Mesendoderm (in vitro differentiated cells): Measurements from ENCODE around the gene RNF150.

Experiments used
- DNase-seq: peaks from one replicate; pipeline ENCODE4 v3.0.0; 2013
- H2AK5ac ChIP-seq: 2 replicates; pipeline ENCODE4 v1.6.1; 2013; ENCODE audit warnings: low read length, inconsistent platforms
- H2BK120ac ChIP-seq: 2 replicates; pipeline ENCODE4 v1.6.1; 2013; ENCODE audit warnings: low read depth, mild to moderate bottlenecking, low read length, moderate library complexity, mixed read lengths
- H2BK15ac ChIP-seq: replicated peaks from 2 replicates; pipeline ENCODE4 v1.6.1; 2013; ENCODE audit warnings: low read depth, mild to moderate bottlenecking, moderate library complexity
- H2BK5ac ChIP-seq: 2 replicates; pipeline ENCODE4 v1.6.1; 2013; ENCODE audit warnings: low read length, inconsistent platforms
- H3K18ac ChIP-seq: 2 replicates; pipeline ENCODE4 v1.6.1; 2013; ENCODE audit warnings: mild to moderate bottlenecking, low read length, mixed read lengths
- H3K23ac ChIP-seq: one replicate; pipeline ENCODE4 v1.6.1; 2013; ENCODE audit warnings: low read length
- H3K27ac ChIP-seq: 2 replicates; pipeline ENCODE4 v1.5.1; 2013; ENCODE audit warnings: low read depth, mild to moderate bottlenecking, inconsistent platforms, low read length, moderate library complexity
- H3K27me3 ChIP-seq: 2 replicates; pipeline ENCODE4 v1.6.1; 2013; ENCODE audit warnings: low read length, control low read depth, mild to moderate bottlenecking, inconsistent platforms; ENCODE audit not compliant: insufficient read depth, poor library complexity
- H3K36me3 ChIP-seq: 2 replicates; pipeline ENCODE4 v1.6.1; 2013; ENCODE audit warnings: low read length, inconsistent platforms; ENCODE audit not compliant: control insufficient read depth, insufficient read depth
- H3K4ac ChIP-seq: one replicate; pipeline ENCODE4 v1.6.1; 2013; ENCODE audit warnings: low read depth, mild to moderate bottlenecking, low read length, moderate library complexity
- H3K4me1 ChIP-seq: 2 replicates; pipeline ENCODE4 v1.6.1; 2013; ENCODE audit warnings: low read depth, low read length, inconsistent platforms; ENCODE audit not compliant: control insufficient read depth
- H3K4me2 ChIP-seq: 2 replicates; pipeline ENCODE4 v1.6.1; 2013; ENCODE audit warnings: low read length
- H3K4me3 ChIP-seq: 2 replicates; pipeline ENCODE4 v1.5.1; 2013; ENCODE audit warnings: mild to moderate bottlenecking, low read length
- H3K56ac ChIP-seq: one replicate; pipeline ENCODE4 v1.6.1; 2013; ENCODE audit warnings: low read length
- H3K79me1 ChIP-seq: 2 replicates; pipeline ENCODE4 v1.6.1; 2013; ENCODE audit warnings: low read length, inconsistent platforms
- H3K79me2 ChIP-seq: 2 replicates; pipeline ENCODE4 v1.6.1; 2013; ENCODE audit warnings: mild to moderate bottlenecking, low read length; ENCODE audit not compliant: control insufficient read depth, insufficient read depth
- H3K9ac ChIP-seq: 2 replicates; pipeline ENCODE4 v1.6.1; 2013; ENCODE audit warnings: low read length, inconsistent platforms
- H4K5ac ChIP-seq: one replicate; pipeline ENCODE4 v1.6.1; 2013; ENCODE audit warnings: low read length
- H4K8ac ChIP-seq: one replicate; pipeline ENCODE4 v1.6.1; 2013; ENCODE audit warnings: low read depth, mild to moderate bottlenecking, control low read depth, low read length, moderate library complexity
- WGBS: extraction: QIAGEN DNeasy Blood & Tissue Kit; methylation state at CpG from one replicate; pipeline ENCODE4 v1.1.7; 2013; ENCODE audit warnings: low lambda C conversion rate, missing lambda C conversion rate; ENCODE audit not compliant: insufficient coverage; ENCODE audit errors: extremely low coverage; 5-methylcytosine and 5-hydroxymethylcytosine counted together

Gene RNF150

DNA sequence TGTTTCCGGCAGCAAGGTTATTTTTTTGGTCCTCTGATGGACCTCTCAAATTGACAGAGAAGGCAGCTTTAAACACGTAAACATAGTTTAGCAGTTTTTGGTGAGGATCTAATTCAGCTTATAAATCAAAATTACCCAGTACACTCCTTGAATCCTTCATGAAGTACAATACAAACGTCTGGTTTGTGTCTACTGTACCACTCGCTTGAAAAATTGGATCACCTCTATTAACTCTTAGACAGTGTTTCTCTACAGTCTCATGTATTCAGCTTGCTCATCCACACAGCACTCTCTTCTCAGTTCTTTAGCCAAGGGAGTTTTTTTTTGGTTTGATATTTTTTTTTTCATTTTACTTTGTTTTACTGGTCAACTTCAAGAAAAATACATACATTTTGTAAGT is 113.5 kb downstream of the RNF150 start:
- H3K4ac ChIP-seq, result no peak overlapping the region
- DNase-seq, result no peak
- no peak overlapping the region for H3K9ac ChIP-seq
- H2BK120ac ChIP-seq, result no peak overlapping the region
- H3K4me2 ChIP-seq, result no peak overlapping the region
- no peak overlapping the region for H4K8ac ChIP-seq
- no peak overlapping the region for H2AK5ac ChIP-seq
- H3K23ac ChIP-seq, result no peak overlapping the region
- H3K56ac ChIP-seq, result no peak overlapping the region
- H3K27me3 ChIP-seq, result no peaks in the 10 kb centered on the region
- H2BK5ac ChIP-seq, result no peak overlapping the region
- H3K79me1 ChIP-seq, result no peaks in the 10 kb centered on the region
- no peaks in the 10 kb centered on the region for H3K36me3 ChIP-seq
- H3K27ac ChIP-seq, result no peak overlapping the region
- no peaks in the 10 kb centered on the region for H3K4me1 ChIP-seq
- H2BK15ac ChIP-seq, result no peak overlapping the region
- no peak overlapping the region for H4K5ac ChIP-seq
- no peak overlapping the region for H3K18ac ChIP-seq
- H3K79me2 ChIP-seq, result no peaks in the 10 kb centered on the region
- no CpG with 5 or more reads among the region's 4 CpGs for WGBS
- H3K4me3 ChIP-seq, result no peak overlapping the region

DNA sequence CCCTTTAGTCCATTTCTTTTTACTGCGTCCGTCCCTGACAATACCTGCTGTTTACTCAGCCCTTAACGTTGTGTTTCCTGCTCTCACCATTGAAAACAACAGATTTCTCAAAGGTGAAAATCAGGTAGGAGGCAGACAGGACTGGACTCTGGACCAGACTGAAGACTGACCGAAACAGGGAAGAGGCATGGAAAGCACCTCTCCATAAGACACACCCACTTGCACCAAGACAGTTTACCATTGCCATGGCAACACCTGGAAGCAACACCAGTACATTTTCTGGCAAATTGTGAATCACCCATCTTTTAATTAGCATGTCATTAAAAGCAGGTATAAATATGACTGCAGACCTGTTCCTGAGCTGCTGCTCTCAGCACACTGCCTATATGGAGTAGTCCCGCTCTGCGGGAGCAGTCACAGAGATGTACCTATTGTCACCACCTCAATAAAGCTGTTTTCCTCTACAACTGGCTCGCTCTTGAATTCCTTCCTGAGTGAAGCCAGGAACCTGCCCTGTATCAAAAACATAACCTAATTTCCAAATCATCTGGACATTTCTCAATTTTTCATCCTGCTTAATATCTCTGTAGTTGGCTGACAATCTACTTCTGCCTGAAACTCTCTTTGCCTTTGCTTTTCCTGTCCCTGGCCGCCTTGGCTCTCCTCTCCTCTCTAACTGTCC is 117.0 kb downstream of the RNF150 start:
- H3K18ac ChIP-seq, result no peak overlapping the region
- no peak overlapping the region for H4K5ac ChIP-seq
- H2BK120ac ChIP-seq, result no peak overlapping the region
- no peak overlapping the region for H3K9ac ChIP-seq
- no peaks in the 10 kb centered on the region for H3K27me3 ChIP-seq
- no peaks in the 10 kb centered on the region for H3K4me1 ChIP-seq
- H3K36me3 ChIP-seq, result no peaks in the 10 kb centered on the region
- no CpG with 5 or more reads among the region's 8 CpGs for WGBS
- no peaks in the 10 kb centered on the region for H3K79me2 ChIP-seq
- no peak overlapping the region for H4K8ac ChIP-seq
- no peak overlapping the region for H3K4me2 ChIP-seq
- H3K23ac ChIP-seq, result no peak overlapping the region
- DNase-seq, result peak; percentile 45
- H3K27ac ChIP-seq, result no peak overlapping the region
- no peak overlapping the region for H2BK5ac ChIP-seq
- H3K4ac ChIP-seq, result no peak overlapping the region
- H2BK15ac ChIP-seq, result no peak overlapping the region
- no peaks in the 10 kb centered on the region for H3K79me1 ChIP-seq
- no peak overlapping the region for H3K4me3 ChIP-seq
- H3K56ac ChIP-seq, result no peak overlapping the region
- no peak overlapping the region for H2AK5ac ChIP-seq

DNA sequence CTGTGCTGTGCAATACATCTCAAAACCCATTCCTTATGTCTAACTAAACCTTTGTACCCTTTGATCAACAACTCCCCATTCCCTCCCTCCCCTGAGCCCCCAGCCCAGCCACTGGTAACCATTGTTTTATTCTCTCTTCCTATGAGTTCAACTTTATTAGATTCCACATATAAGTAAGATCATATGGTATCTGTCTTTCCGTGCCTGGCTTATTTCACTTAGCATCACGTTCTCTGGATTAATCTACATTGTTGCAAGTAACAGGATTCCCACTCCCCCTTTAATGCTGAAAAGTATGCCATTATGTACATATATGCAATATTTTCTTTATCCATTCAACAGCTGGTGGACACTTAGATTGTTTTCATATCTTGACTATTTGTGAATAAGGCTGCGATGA is 119.4 kb downstream of the RNF150 start:
- H3K56ac ChIP-seq, result no peak overlapping the region
- no peaks in the 10 kb centered on the region for H3K27me3 ChIP-seq
- no peak overlapping the region for H2AK5ac ChIP-seq
- H2BK120ac ChIP-seq, result no peak overlapping the region
- DNase-seq, result no peak
- H3K4me3 ChIP-seq, result no peak overlapping the region
- no peak overlapping the region for H4K5ac ChIP-seq
- H3K4me2 ChIP-seq, result no peak overlapping the region
- no peak overlapping the region for H2BK15ac ChIP-seq
- H3K36me3 ChIP-seq, result no peaks in the 10 kb centered on the region
- no peak overlapping the region for H3K9ac ChIP-seq
- no peaks in the 10 kb centered on the region for H3K79me2 ChIP-seq
- H3K23ac ChIP-seq, result no peak overlapping the region
- H3K27ac ChIP-seq, result no peak overlapping the region
- H3K4ac ChIP-seq, result no peak overlapping the region
- no peaks in the 10 kb centered on the region for H3K4me1 ChIP-seq
- H3K18ac ChIP-seq, result no peak overlapping the region
- no peak overlapping the region for H4K8ac ChIP-seq
- H3K79me1 ChIP-seq, result no peaks in the 10 kb centered on the region
- WGBS, result no CpG with 5 or more reads among the region's 3 CpGs
- H2BK5ac ChIP-seq, result no peak overlapping the region

DNA sequence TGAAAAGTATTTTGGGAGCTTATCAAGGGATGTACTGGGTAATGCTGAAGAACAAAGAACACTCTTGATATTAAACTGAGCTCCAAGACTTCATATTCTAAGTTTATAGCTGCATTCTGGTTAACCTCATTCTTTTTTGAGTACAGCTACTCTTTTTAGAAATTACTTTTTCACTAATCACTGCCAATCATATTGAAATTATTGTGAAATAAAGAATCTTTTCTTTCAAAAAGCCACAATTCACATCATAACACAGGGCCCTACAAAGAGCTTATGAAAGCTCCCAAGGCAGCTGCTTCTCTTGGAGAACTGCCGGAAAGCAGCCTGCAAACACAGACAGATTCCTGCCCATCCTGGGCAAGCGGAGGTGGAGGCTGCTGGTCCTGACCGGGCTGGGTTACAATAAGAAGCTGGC is 121.4 kb downstream of the RNF150 start:
- no peak overlapping the region for H2BK5ac ChIP-seq
- H3K79me2 ChIP-seq, result no peaks in the 10 kb centered on the region
- WGBS, result no CpG with 5 or more reads among the region's 3 CpGs
- no peak overlapping the region for H3K56ac ChIP-seq
- DNase-seq, result no peak
- no peak overlapping the region for H3K27ac ChIP-seq
- H3K18ac ChIP-seq, result no peak overlapping the region
- no peak overlapping the region for H3K4me2 ChIP-seq
- H2BK15ac ChIP-seq, result no peak overlapping the region
- H3K23ac ChIP-seq, result no peak overlapping the region
- H3K79me1 ChIP-seq, result no peaks in the 10 kb centered on the region
- H3K4me1 ChIP-seq, result no peaks in the 10 kb centered on the region
- no peak overlapping the region for H3K4ac ChIP-seq
- no peak overlapping the region for H3K4me3 ChIP-seq
- H3K27me3 ChIP-seq, result no peaks in the 10 kb centered on the region
- H3K36me3 ChIP-seq, result no peaks in the 10 kb centered on the region
- H4K8ac ChIP-seq, result no peak overlapping the region
- H2BK120ac ChIP-seq, result no peak overlapping the region
- no peak overlapping the region for H4K5ac ChIP-seq
- H2AK5ac ChIP-seq, result no peak overlapping the region
- no peak overlapping the region for H3K9ac ChIP-seq

DNA sequence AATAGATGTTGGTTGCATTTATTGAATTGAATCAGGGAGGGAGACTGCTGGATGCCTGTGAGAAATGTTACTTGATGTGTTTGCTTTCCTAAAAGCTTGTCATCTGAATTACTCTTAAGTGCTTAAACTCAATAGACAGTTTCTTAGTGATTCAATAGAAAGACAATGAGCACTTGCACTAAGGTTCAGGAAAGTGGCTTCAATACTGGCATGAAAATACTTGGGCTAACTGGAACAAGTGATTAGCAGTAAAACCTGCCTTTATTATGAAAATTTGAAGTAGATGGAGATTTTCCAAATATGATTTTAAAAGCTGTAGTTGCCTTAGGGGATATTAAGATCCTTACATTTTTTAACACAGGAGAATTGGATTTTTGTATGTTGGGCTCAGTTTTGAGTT is 123.3 kb downstream of the RNF150 start:
- no peak overlapping the region for H3K4ac ChIP-seq
- no peak for DNase-seq
- no peak overlapping the region for H3K4me2 ChIP-seq
- H3K56ac ChIP-seq, result no peak overlapping the region
- no peak overlapping the region for H2AK5ac ChIP-seq
- H2BK5ac ChIP-seq, result no peak overlapping the region
- no peaks in the 10 kb centered on the region for H3K36me3 ChIP-seq
- H2BK15ac ChIP-seq, result no peak overlapping the region
- H4K8ac ChIP-seq, result no peak overlapping the region
- no peak overlapping the region for H3K18ac ChIP-seq
- H3K79me2 ChIP-seq, result no peaks in the 10 kb centered on the region
- no peak overlapping the region for H3K27ac ChIP-seq
- H3K27me3 ChIP-seq, result no peaks in the 10 kb centered on the region
- H3K4me1 ChIP-seq, result no peaks in the 10 kb centered on the region
- no peak overlapping the region for H3K9ac ChIP-seq
- H4K5ac ChIP-seq, result no peak overlapping the region
- H2BK120ac ChIP-seq, result no peak overlapping the region
- no peaks in the 10 kb centered on the region for H3K79me1 ChIP-seq
- no peak overlapping the region for H3K4me3 ChIP-seq
- no peak overlapping the region for H3K23ac ChIP-seq

DNA sequence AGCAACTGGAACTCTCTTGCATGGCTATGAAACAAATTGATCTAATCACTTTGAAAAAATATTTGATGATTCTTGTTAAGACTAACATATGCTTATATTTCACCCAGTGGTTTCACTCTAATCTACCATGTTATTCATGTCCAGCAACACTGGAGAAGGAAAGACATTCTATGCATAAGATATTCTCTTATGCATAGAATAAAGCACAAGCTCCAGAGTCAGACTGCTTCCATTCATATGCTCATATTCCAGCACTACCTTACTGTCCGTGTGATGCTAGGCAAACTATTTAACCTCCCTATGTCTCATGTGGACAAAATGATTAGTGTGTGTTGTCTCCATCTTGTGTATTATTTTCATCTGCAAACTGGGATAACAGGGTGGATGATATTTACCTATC is 124.1 kb downstream of the RNF150 start:
- WGBS, result no CpG with 5 or more reads among the region's 1 CpG
- Histone ChIP-seq H4K8ac (no peak overlapping the region), H3K79me2 (no peaks in the 10 kb centered on the region), H3K79me1 (no peaks in the 10 kb centered on the region), H3K4me1 (no peaks in the 10 kb centered on the region), H2BK120ac (no peak overlapping the region), H3K36me3 (no peaks in the 10 kb centered on the region), H3K56ac (no peak overlapping the region), H3K4me3 (no peak overlapping the region), H3K4me2 (no peak overlapping the region), H3K23ac (no peak overlapping the region), H3K9ac (no peak overlapping the region), H3K27ac (no peak overlapping the region), H4K5ac (no peak overlapping the region), H3K18ac (no peak overlapping the region), H2BK15ac (no peak overlapping the region), H2AK5ac (no peak overlapping the region), H3K27me3 (no peaks in the 10 kb centered on the region), H3K4ac (no peak overlapping the region), H2BK5ac (no peak overlapping the region)
- no peak for DNase-seq
